ENCODE measurements around the gene DUSP6.

Gene DUSP6

GRCh38 chr12:89390802-89391673 lies 38.7 kb upstream of the DUSP6 start:
- TF ChIP-seq FOXM1 (IDR thresholded peaks at IDR 0.05; ENCODE audit: borderline replicate concordance, low read depth) (no peak), CEBPB (IDR thresholded peaks at IDR 0.05) (no peak), EP300 (IDR thresholded peaks at IDR 0.05; ENCODE audit: borderline replicate concordance) (no peak), REST (IDR thresholded peaks at IDR 0.05; ENCODE audit: low read depth) (no peak), TAF1 (IDR thresholded peaks at IDR 0.05; ENCODE audit: low read depth) (no peak), ZBTB7A (IDR thresholded peaks at IDR 0.05; ENCODE audit: low read depth) (no peak), TCF12 (IDR thresholded peaks at IDR 0.05; ENCODE audit: low read depth) (no peak), USF1 (IDR thresholded peaks at IDR 0.05) (no peak), NFIC (IDR thresholded peaks at IDR 0.05) (no peak), EGR1 (IDR thresholded peaks at IDR 0.05) (no peak), YY1 (IDR thresholded peaks at IDR 0.05; ENCODE audit: low read depth) (no peak)

GRCh38 chr12:89389755-89390661 lies 37.7 kb upstream of the DUSP6 start:
- TF ChIP-seq RAD21 (IDR thresholded peaks at IDR 0.05; ENCODE audit: low read depth): no peak
- TF ChIP-seq FOXM1 (IDR thresholded peaks at IDR 0.05; ENCODE audit: borderline replicate concordance, low read depth): no peak
- no peak for TF ChIP-seq CREB1 (IDR thresholded peaks at IDR 0.05; ENCODE audit: low read depth)
- no peak for TF ChIP-seq NFIC (IDR thresholded peaks at IDR 0.05)
- no peak for TF ChIP-seq REST (IDR thresholded peaks at IDR 0.05; ENCODE audit: low read depth)
- TF ChIP-seq YY1 (IDR thresholded peaks at IDR 0.05; ENCODE audit: low read depth): no peak
- TF ChIP-seq EGR1 (IDR thresholded peaks at IDR 0.05): no peak
- TF ChIP-seq MAX (IDR thresholded peaks at IDR 0.05): no peak
- TF ChIP-seq TAF1 (IDR thresholded peaks at IDR 0.05; ENCODE audit: low read depth): no peak

GRCh38 chr12:89386138-89386537 lies 33.8 kb upstream of the DUSP6 start:
- no peak for TF ChIP-seq EGR1 (IDR thresholded peaks at IDR 0.05)

- TF ChIP-seq REST (IDR thresholded peaks at IDR 0.05; ENCODE audit: low read depth) (no peak), FOXM1 (IDR thresholded peaks at IDR 0.05; ENCODE audit: borderline replicate concordance, low read depth) (no peak), TEAD4 (IDR thresholded peaks at IDR 0.05) (no peak), USF1 (IDR thresholded peaks at IDR 0.05) (no peak), TCF12 (IDR thresholded peaks at IDR 0.05; ENCODE audit: low read depth) (no peak), ZBTB7A (IDR thresholded peaks at IDR 0.05; ENCODE audit: low read depth) (no peak)
Measured at GRCh38 chr12:89384807-89385206, 32.5 kb upstream of the DUSP6 start.
